Lower leg skin (tissue), 4 donors: ENCODE results near the gene PSMA8. TPM values are rescaled to one million over a fixed set of nuclear protein-coding genes. Genes with fewer than 3 reads are reported as not detected.
"Not testable (repeated sequence)": the region's sequence is repeated elsewhere in the genome, so short reads cannot be mapped to it uniquely, and the experiment has no call there.

Source experiments
- DNase-seq, 2 donors: peaks; one replicate each; pipeline ENCODE4 v3.0.0-alpha.2; 2019; ENCODE audit warnings: low spot score in 2 of 2
- H3K4me3 ChIP-seq: fragments of 200-600 bp; sonication (generic); 2 replicates; pipeline ENCODE4 v1.5.1; 2017; ENCODE audit warnings: mild to moderate bottlenecking, low read depth; ENCODE audit not compliant: poor library complexity, severe bottlenecking
- CTCF ChIP-seq, 3 donors: fragments of 450-650 bp; IDR thresholded peaks; one replicate each; pipeline ENCODE4 v1.5.1; 2016; ENCODE audit warnings: antibody characterized with exemption in 3 of 3, mild to moderate bottlenecking in 3 of 3, moderate library complexity in 2 of 3
- POLR2A ChIP-seq, 2 donors: fragments of 450-650 bp; IDR thresholded peaks; one replicate each; pipeline ENCODE4 v1.6.1; 2016 to 2017; ENCODE audit warnings: antibody characterized with exemption in 2 of 2, mild to moderate bottlenecking in 1 of 2, moderate library complexity in 1 of 2
- WGBS, 2 donors: methylation state at CpG; one replicate each; pipeline ENCODE4 v1.1.5; 2018; 5-methylcytosine and 5-hydroxymethylcytosine counted together
- intact Hi-C: fragments of 100-400 bp; cut with DNase I; formaldehyde crosslinking; loops from one replicate; pipeline ENCODE4 v1.15.0; 2023; ENCODE audit warnings: low total_unique reads
- total RNA-seq, 4 donors: library from RNA; depleted of rRNA; stranded (reverse); fragments of >200 nt; gene quantifications; one replicate each; pipeline ENCODE4 v1.1.0, GENCODE V29; 2016

Gene PSMA8
- total RNA-seq, 4 donors from 2014 or later = not detected

GRCh38 chr18:26104035-26104434 lies 29.6 kb upstream of the PSMA8 start:
- TF ChIP-seq CTCF (IDR thresholded peaks at IDR 0.05) (no peak), POLR2A (IDR thresholded peaks at IDR 0.05) (no peak)
- 77 to 83% methylated on average over 1 of the region's 1 CpG for WGBS, 2 donors
- intact Hi-C loops = no loop called here
- DNase-seq = no peak
- no peak overlapping the region for H3K4me3 ChIP-seq

- no peak for DNase-seq
- intact Hi-C loops = no loop called here
- TF ChIP-seq CTCF (IDR thresholded peaks at IDR 0.05) = no peak
- no peak for TF ChIP-seq POLR2A (IDR thresholded peaks at IDR 0.05)
- no peak overlapping the region for H3K4me3 ChIP-seq
- 77 to 87% methylated on average over 5 of the region's 5 CpGs for WGBS, 2 donors
Observed at GRCh38 chr18:26119246-26119645, 14.4 kb upstream of the PSMA8 start.

- WGBS, 2 donors = 88 to 90% methylated on average over 1 of the region's 1 CpG
- no peak for TF ChIP-seq POLR2A (IDR thresholded peaks at IDR 0.05)
- no peak for TF ChIP-seq CTCF (IDR thresholded peaks at IDR 0.05)
- no peak overlapping the region for H3K4me3 ChIP-seq
- no peak for DNase-seq
- intact Hi-C loops = no loop called here
Observed at GRCh38 chr18:26121476-26121875, 12.2 kb upstream of the PSMA8 start.

GRCh38 chr18:26121994-26122393 lies 11.7 kb upstream of the PSMA8 start:
- WGBS, 2 donors = 91% methylated on average over 2 of the region's 2 CpGs
- intact Hi-C loops, H3K4me3 ChIP-seq, DNase-seq: not testable (repeated sequence)

GRCh38 chr18:26127786-26128185 lies 5.9 kb upstream of the PSMA8 start:
- intact Hi-C loops = loop anchor here (5.0 kb wide), 1 partner anchor 1645 kb away; no protein-coding TSS in a partner anchor
- no peak for DNase-seq
- no peak overlapping the region for H3K4me3 ChIP-seq
- TF ChIP-seq POLR2A (IDR thresholded peaks at IDR 0.05) (no peak), CTCF (IDR thresholded peaks at IDR 0.05) (no peak)
- WGBS, 2 donors = 74 to 81% methylated on average over 5 of the region's 5 CpGs

GRCh38 chr18:26128192-26128591 lies 5.5 kb upstream of the PSMA8 start:
- intact Hi-C loops = loop anchor here (5.0 kb wide), 1 partner anchor 1646 kb away; no protein-coding TSS in a partner anchor
- H3K4me3 ChIP-seq, DNase-seq: not testable (repeated sequence)
- 75 to 82% methylated on average over 2 of the region's 2 CpGs for WGBS, 2 donors

- intact Hi-C loops = loop anchor here (5.0 kb wide), 1 partner anchor 928 kb away; no protein-coding TSS in a partner anchor
- 84 to 93% methylated on average over 6 of the region's 6 CpGs for WGBS, 2 donors
- H3K4me3 ChIP-seq = no peak overlapping the region
- TF ChIP-seq CTCF (IDR thresholded peaks at IDR 0.05) (no peak), POLR2A (IDR thresholded peaks at IDR 0.05) (no peak)
- no peak for DNase-seq
Observed at GRCh38 chr18:26134107-26134506, 438 bp downstream of the PSMA8 start.
